ENCODE results near the gene C1orf122. TPM values are rescaled to one million over a fixed set of nuclear protein-coding genes. Genes with fewer than 3 reads are reported as not detected.

The C1orf122 gene
- total and polyA plus RNA-seq, 10 of the 15 experiments (the other 5 are each of a cell fraction or from before 2014, with no cell fraction given) = 1.6 to 35.8 (median 14.8) TPM

DNA sequence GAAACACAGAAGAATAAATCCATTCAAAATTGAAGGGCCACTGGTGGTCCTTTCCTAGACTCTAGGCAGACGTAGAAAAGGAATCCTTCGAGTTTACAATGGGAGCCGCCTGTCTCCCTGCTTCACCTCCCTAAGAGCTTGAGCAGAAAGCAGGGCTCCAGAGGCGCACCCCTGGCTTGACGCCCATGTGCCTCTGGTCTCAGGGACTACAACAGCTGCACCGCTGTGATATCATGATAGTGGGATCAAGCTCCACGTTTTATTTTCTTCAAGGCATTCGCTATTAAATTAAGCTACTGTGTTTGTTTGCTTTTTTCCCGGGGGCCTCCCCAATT is 403 bp upstream of the C1orf122 start:
- WGBS (ENCODE audit: insufficient coverage, insufficient replicate concordance, low lambda C conversion rate, missing lambda C conversion rate) = 0% methylated on average over 9 of the region's 9 CpGs
- peak overlapping the region; percentile 79 for H3K9ac ChIP-seq (ENCODE audit: control insufficient read depth, insufficient read depth, low read length)
- FAIRE-seq (no peak), DNase-seq (ENCODE audit: low read depth, low spot score) (no peak), ATAC-seq (no peak)
- H3K4me3 ChIP-seq = peak overlapping the region; percentile 91
- H3K27me3 ChIP-seq (replicated peaks in 1 of 2; ENCODE audit: control insufficient read depth in 2 of 2, insufficient read depth in 2 of 2, low read length in 1 of 2) = no peaks in the 10 kb centered on the region
- peaks cover 18 to 23% of the 10 kb centered on the region in 2 experiments for H3K36me3 ChIP-seq (ENCODE audit: control insufficient read depth in 2 of 2, insufficient read depth in 2 of 2, low read length in 1 of 2)
- ChIA-PET RAD21 (ENCODE audit: unreplicated experiment) (interaction anchor here (0.8 to 2.2 kb wide), 4 partner anchors 13 to 117 kb away, joined by 3 to 19 read pairs (median 4); partner anchors contain the start of gene MTF1), CTCF (interaction anchor here (1.0 to 2.9 kb wide), 5 partner anchors 10 to 125 kb away, joined by 3 to 17 read pairs (median 6); partner anchors contain the start of gene MTF1), SMC1A (ENCODE audit: uncharacterized antibody, unreplicated experiment) (interaction anchor here (1.2 to 2.5 kb wide), 2 partner anchors 10 to 53 kb away, joined by 3 to 9 read pairs; partner anchors contain the start of gene MTF1), POLR2A (interaction anchor here (0.5 to 2.2 kb wide), 6 partner anchors 44 to 1561 kb away, joined by 3 to 17 read pairs (median 4); partner anchors contain the start of gene MTF1)
- intact Hi-C loops (cut with micrococcal nuclease; ENCODE audit: unreplicated experiment) (no loop called here), in situ Hi-C loops (cut with MboI) (no loop called here)
- no peak overlapping the region for H2AFZ ChIP-seq (ENCODE audit: control insufficient read depth, low read depth, low read length)
- H3K27ac ChIP-seq (ENCODE audit: control insufficient read depth, insufficient read depth) = peak overlapping the region; percentile 81
- peaks cover 11% of the 10 kb centered on the region for H3K4me1 ChIP-seq (ENCODE audit: control insufficient read depth, insufficient read depth, low read length)
- TF ChIP-seq KAT2A (conservative IDR thresholded peaks at IDR 0.05; ENCODE audit: control insufficient read depth, low read depth, low read length) (no peak), RELA (IDR thresholded peaks at IDR 0.05; ENCODE audit: borderline replicate concordance, partially characterized antibody) (no peak), HDAC6 (IDR thresholded peaks at IDR 0.05; ENCODE audit: unreplicated experiment) (peak; percentile 41), WRNIP1 (IDR thresholded peaks at IDR 0.05; ENCODE audit: borderline replicate concordance, low read depth, low read length) (no peak)
- peak overlapping the region; percentile 99 for H3K4me2 ChIP-seq (ENCODE audit: control insufficient read depth, insufficient read depth)
- H3K9me3 ChIP-seq (replicated peaks; ENCODE audit: control insufficient read depth, insufficient read depth, low read length) = no peaks in the 10 kb centered on the region
- no peaks in the 10 kb centered on the region for H4K20me1 ChIP-seq (ENCODE audit: control insufficient read depth, insufficient read depth)
- no TSS peak for BruUV-seq (replicated peaks)
- peaks cover 28% of the 10 kb centered on the region for H3K79me2 ChIP-seq (ENCODE audit: control insufficient read depth, insufficient read depth, low read length)
